Vagina (tissue), 2 donors: ENCODE data around the gene OR10J1.

Source experiments
- POLR2A ChIP-seq, 2 donors: fragments of 450-650 bp; IDR thresholded peaks; one replicate each; pipeline ENCODE4 v1.6.1; 2017; ENCODE audit warnings: antibody characterized with exemption in 2 of 2, mild to moderate bottlenecking in 2 of 2, moderate library complexity in 2 of 2
- TF ChIP-seq, protein P1 (sequence below), 3 experiments: fragments of 450-650 bp in 2 of 3; fragments of 200-600 bp in 1 of 3; sonication (generic) in 1 of 3; IDR thresholded peaks; one replicate each; pipeline ENCODE4 v1.5.1; 2017 to 2019; ENCODE audit warnings: antibody characterized with exemption in 3 of 3, mild to moderate bottlenecking in 2 of 3, moderate library complexity in 2 of 3

- TF ChIP-seq, protein P1, sequence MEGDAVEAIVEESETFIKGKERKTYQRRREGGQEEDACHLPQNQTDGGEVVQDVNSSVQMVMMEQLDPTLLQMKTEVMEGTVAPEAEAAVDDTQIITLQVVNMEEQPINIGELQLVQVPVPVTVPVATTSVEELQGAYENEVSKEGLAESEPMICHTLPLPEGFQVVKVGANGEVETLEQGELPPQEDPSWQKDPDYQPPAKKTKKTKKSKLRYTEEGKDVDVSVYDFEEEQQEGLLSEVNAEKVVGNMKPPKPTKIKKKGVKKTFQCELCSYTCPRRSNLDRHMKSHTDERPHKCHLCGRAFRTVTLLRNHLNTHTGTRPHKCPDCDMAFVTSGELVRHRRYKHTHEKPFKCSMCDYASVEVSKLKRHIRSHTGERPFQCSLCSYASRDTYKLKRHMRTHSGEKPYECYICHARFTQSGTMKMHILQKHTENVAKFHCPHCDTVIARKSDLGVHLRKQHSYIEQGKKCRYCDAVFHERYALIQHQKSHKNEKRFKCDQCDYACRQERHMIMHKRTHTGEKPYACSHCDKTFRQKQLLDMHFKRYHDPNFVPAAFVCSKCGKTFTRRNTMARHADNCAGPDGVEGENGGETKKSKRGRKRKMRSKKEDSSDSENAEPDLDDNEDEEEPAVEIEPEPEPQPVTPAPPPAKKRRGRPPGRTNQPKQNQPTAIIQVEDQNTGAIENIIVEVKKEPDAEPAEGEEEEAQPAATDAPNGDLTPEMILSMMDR (IDR thresholded peaks at IDR 0.05) = no peak
- no peak for TF ChIP-seq POLR2A (IDR thresholded peaks at IDR 0.05)
Measured at GRCh38 chr1:159483501-159483900, 44.0 kb downstream of the OR10J1 start.
